Effector CD4-positive, alpha-beta T cell (primary cell): Measurements from ENCODE around the gene NMRK2. TPM values are rescaled to one million over a fixed set of nuclear protein-coding genes. Genes with fewer than 3 reads are reported as not detected.
"Not testable (repeated sequence)": the region's sequence is repeated elsewhere in the genome, so short reads cannot be mapped to it uniquely, and the experiment has no call there.

ENCODE experiments used
- DNase-seq: peaks from one replicate; pipeline ENCODE4 v3.0.0-alpha.2; 2020
- total RNA-seq: gene quantifications from one replicate; lab custom pipeline; 2026; lab: John Stamatoyannopoulos, UW

The NMRK2 gene, protein sequence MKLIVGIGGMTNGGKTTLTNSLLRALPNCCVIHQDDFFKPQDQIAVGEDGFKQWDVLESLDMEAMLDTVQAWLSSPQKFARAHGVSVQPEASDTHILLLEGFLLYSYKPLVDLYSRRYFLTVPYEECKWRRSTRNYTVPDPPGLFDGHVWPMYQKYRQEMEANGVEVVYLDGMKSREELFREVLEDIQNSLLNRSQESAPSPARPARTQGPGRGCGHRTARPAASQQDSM
- total RNA-seq: not detected

DNA sequence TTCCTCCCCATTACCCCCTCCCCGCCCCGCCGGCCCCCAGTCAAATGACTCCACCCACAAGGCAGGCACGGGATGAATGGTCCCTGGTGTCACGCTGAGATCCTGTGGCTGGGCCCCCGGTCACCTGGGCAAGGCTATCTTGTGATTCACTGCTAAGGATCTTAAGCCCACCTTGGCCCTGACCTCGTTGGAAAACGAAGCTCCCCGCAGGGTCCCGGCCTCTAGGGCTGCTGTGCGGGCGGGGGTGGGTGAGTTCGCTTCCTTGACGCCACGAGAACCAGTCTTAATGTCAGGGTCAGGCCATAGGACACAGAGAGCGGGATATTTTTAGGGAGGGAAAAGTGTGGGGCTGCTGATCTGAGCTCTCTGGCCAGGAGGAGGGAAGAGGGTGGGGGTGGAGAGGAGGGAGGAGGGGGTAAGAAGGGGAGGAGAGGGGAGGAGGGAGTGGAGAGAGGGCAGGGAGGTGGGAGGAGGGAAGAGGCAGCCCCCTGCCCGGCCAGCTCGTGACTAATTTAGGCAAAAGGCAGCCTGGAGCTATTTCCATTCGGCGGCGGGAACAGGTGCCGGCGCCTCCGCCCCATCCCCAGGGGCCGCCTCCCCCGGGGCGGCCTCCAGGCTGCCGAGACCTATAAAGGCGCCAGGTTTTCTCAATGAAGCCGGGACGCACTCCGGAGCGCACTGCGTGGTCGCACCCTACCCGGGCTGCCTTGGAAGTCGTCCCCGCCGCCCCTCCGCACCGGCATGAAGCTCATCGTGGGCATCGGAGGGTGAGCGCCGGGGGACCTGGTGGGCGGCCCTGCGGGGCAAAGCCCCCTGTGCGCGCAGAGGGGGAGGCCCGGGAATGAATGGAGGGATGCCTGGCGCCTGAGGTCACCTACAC lies at the start of gene NMRK2:
NMRK2 (plus strand) TSS at position 139 of the 880 bp plus-strand sequence; CDS start at position 742, 603 bp downstream.
- DNase-seq: no peak

DNA sequence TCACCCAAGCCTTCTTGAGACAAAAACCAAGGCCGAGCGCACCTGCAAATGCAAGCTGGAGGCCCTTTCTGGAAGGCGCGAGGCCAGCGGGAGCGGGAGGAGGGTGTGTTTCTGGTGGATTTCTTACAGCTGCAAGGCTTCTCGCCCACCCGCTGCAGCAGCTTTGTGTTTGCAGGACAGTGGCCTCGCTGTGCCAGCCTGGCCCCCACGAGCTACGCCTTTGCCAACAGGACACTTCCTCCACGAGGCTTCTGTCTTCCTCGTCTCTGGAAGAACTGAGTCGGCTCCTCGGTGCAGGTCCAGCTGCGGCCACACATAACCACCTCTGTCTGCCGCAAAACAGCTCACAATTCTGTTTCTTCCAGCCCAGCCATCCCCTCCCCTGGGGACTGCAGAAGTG lies 42.3 kb upstream of the NMRK2 start:
- no peak for DNase-seq

DNA sequence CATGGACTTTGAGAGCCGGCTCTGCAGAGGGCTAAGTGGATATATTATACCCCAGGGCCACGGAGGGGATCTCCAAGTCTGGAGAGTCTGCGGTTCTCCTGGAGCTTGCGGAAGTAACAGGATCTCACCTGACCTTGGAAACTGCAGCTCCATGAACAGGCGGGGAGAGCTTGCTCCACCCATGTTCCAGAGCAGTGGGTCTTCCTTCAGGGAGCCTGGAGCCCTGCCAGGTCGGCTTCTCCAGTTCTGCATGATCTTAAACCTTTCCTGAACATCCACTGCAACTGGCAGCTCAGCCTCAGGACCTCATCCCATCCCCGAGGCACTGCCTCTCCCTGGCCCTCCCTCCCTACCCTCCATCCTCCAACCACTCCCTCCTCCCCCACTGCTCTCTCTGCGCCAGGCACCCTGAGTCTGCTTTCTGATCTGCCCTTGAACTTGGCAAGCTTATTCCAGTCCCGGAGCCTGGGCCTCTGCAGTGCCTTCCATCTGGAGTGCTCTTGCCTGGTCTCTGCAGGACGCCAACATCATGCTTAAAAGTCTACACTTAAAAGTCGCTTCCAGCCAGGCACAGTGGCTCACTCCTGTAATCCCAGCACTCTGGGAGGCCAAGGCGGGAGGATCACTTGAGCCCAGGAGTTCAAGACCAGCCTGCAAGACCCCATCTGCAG lies 39.2 kb upstream of the NMRK2 start:
- DNase-seq: no peak

DNA sequence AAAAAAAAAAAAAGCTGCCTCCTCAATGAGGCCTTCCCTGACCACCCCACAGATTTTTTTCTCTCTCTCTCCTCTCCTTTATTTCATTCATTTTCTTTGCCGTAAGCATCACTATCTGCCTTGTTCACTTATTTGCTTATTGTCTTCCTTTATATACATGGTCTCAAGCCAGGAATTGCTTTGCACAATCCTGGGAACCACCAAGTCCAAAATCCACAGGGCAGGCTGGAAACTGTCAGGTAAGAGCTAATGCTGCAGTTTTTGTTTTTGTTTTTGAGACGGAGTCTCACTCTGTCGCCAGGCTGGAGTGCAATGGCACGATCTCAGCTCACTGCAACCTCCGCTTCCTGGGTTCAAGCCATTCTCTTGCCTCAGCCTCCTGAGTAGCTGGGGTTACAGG lies 37.9 kb upstream of the NMRK2 start:
- not testable (repeated sequence) for DNase-seq

DNA sequence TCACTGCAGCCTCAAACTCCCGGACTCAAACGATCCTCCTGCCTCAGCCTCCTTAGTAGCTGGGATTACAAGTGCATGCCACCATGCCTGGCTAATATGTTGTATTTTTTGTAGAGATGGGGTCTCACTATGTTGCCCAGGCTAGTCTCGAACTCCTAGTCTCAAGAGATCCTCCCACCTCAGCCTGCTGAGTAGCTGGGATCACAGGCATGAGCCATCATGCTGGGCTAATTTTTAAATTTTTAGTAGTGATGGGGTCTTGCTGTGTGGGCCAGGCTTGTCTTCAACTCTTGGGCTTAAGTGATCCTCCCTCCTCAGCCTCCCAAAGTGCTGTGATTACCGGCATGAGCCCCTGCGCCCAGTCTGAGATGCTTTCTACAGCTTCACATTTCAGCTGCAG lies 37.1 kb upstream of the NMRK2 start:
- no peak for DNase-seq

DNA sequence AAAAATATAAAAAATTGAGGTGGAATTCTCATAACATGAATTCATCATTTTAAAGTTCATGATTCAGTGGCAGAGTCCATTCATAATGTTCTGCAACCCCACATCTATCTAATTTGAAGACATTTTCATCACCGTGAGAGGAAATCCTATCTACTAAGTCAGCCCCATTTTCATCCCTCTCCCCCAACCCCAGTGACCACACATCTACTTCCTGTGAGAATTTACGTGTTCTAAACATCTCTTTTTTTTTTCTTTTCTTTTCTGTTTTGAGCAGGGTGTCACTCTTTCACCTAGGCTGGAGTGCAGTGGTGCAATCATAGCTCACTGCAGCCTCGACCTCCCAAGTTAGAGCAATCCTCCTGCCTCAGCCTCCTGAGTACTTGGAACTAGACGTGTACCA lies 34.9 kb upstream of the NMRK2 start:
- no peak for DNase-seq

DNA sequence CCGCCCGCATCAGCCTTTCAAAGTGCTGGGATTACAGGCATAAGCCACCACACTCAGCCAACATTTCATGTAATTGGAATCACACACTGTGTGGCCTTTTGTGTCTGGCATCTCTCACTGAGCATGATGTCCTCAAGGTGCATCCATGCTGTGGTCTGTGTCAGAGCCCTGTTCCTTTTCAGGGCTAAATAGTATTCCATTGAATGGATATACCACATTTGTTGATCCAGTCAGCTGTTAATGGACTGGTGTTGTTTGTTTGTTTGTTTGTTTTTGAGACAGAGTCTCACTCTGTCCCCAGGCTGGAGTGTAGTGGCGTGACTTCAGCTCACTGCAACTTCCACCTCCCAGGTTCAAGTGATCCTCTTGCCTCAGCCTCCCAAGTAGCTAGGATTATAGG lies 34.4 kb upstream of the NMRK2 start:
- DNase-seq: no peak

DNA sequence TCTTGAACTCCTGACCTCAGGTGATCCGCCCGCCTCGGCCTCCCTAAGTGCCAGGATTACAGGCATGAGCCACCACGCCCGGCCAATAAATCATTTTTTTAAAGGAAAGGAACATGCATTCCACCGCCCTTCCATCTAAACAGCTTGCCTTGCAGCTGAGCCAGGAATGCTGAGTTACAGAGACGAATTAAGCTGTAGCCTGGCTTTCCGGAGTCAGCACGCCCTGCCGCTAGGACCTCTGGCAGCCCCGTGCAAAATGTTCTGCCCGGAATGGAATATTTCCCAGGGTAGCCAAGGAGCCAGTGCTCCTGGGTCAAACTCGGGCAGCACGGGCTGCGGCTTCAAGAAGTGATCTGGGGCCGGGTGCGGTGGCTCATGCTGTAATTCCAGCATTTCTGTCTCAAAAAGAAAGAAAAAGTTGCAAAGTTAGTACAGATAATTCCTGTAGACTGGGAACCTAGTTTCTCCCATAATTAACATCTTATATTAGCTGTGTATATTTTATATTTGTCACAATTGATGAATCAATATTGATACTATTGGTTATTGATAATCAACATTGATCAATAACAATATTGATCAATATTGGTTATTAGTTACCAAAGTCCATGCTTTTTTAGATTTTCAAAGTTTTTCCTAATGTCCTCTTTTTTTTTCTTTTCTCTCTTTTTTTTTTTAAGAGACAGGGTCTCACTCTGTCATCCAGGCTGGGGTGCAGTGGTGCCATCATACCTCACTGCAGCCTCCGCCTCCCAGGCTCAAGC lies 33.2 kb upstream of the NMRK2 start:
- DNase-seq: no peak

DNA sequence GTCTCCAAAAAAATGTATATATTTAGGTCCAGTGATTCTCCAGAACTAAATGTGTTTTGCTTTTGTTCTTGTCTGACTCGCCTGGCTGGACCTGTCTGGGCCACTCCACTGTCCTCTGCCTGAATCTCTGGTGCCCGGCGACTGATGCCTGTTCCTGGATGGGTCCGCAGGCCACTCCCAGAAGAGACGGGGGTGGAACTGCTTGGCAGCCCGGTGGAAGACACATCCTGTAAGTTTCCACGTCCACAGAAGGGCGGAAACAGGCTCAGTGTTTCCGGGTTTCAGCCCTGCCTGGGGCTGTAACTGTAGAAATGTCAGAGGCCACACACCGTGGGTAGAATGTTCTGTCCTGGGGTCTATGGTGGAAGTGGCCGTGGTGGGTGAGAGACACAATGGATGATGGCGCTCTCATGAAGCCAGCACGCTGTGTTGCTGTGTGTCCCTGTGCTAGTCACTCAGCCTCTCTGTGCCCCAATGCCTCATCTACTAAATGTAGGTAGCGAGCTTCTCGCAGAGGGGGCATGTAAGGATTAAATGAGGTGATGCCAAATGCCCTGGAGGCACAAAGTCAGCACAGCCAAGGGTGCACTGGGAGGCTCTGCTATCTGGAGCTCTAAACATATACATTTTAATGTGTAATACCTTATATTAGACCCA lies 30.4 kb upstream of the NMRK2 start:
- DNase-seq: no peak

DNA sequence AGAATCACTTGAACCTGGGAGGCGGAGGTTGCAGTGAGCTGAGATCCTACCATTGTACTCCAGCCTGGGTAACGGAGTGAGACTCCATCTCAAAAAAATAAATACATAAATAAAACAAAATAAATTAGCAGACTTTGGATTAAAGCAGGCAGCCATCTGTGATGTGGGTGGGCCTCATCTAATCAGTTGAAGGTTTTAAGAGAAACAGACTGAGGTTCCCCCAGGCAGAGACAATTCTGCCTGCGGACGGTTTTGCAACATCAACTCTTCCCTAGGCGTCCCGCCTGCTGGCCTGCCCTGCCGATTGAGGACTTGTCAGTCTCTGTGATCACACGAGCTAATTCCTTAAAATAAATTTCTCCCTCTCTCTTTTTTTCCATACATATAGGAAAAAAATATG lies 28.6 kb upstream of the NMRK2 start:
- DNase-seq: no peak

DNA sequence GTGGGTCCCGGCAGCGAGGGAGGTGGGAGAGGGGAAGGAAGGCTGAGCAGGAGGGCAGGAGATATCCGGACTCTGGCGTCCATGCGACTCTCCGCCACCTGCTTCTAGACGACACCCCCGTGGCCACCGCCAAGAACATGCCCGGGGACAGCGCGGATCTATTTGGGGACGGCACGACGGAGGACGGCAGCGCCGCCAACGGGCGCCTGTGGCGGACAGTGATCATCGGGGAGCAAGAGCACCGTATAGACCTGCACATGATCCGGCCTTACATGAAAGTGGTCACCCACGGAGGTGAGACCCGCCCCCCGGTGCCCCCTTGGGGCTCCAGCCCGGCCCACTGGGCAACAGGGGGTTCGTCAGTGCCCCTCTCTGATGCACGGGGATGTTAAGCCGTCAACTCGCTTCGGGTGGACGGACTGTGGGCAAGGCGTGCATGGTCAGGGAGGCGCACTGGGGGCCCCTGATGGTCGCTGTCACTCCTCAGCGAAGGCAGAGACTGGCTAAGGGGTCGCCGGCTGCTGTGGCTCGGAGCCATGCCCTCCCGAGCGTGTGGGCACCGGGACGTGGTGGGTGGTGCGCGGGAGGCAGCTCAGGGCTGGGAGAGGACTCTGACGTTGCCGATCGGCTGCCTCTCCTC lies 25.1 kb upstream of the NMRK2 start:
- no peak for DNase-seq

DNA sequence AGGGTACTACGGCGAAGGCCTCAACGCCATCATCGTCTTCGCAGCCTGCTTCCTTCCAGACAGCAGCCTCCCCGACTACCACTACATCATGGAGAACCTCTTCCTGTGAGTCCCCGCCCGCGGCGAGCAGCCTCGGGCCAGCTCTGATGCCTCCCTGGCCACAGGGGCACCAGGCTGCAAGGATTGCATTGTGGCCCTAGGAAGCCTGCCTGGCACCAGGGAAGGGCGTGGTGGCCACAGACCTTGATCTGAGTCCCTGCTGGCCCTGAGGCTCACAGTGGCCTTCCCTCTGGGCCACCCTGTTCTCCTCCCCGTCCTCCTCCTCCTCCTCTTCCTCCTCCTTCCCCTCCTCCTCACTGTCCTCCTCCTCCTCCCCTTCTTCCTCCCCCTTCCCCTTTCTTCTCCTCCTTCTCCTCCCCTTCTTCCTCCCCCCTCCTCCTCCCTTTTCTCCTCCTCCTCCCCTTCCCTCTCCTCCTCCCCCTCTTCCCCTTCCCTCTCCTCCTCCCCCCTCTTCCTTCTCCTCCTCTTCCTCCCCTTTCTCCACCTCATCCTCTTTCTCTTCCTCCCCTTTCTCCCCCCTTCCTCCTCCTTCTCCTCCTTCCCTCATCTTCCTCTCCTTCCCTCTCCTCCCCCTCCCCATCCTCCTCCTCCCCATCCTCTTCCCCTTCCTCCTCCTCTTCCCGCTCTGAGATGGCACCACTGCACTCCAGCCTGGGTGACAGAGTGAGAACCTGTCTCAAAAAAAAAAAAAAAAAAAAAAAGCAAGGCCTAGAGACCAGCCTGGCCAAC lies 24.4 kb upstream of the NMRK2 start:
- DNase-seq: no peak

DNA sequence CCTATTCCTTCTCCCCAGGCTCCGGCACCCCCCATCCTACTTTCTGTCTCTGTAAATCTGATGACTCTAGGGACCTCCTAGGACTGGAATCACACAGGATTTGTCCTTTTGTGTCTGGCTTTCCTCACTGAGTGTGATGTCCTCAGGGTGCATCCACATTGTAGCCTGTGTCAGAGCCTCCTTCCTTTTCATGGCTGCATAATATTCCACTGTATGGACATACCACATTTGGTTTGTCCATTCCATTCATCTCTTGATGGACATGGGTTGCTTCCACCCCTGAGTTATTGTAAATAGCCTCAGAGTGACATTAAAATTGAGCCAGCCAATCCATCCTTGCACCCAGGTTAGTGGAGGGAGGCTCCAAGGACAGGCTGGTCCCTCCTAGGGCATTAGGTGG lies 22.8 kb upstream of the NMRK2 start:
- DNase-seq: no peak

DNA sequence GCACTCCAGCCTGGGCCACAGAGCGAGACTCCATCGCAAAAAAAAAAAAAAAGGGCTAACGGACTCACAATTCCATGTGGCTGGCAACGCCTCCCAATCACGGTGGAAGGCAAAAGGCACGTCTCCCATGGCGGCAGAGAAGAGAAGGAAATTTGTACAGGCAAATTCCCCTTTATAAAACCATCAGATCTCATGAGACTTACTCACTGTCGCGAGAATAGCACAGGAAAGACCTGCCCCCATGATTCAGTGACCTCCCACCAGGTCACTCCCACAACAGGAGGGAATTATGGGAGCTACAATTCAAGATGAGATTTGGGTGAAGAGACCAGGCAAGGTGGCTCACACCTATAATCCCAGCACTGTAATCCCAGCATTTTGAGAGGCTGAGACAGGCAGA lies 18.7 kb upstream of the NMRK2 start:
- no peak for DNase-seq

DNA sequence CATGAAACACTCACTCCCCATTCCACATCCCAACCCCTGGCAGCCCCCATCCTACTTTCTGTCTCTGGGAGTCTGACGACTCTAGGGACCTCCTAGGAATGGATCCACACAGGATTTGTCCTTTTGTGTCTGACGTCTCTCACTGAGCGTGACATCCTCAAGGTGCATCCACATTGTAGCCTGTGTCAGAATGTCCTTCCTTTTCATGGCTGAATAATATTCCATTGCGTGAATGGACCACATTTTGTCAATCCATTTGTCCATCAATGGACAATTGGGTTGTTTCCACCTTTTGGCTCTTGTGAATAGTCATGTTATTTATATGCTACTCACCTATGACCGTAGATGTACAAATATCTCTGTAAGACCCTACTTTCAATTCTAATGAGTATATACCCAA lies 16.8 kb upstream of the NMRK2 start:
- no peak for DNase-seq

DNA sequence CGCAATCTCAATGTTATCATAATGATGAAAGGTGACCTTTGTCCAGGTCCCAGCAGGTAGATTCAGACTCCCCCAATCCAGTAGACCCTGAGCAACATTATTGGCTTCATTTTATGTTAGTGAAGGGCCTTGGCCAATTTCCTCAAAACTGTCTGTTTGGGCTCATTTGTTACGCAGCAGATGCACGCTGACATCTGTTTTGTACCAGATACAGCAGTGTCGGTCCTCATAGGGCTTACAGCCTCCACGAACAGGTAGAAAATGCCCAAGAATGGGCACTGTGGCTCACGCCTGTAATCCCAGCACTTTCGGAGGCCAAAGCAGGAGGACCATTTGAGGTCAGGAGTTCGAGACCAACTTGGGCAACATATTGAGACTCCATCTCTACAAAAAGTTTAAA lies 13.1 kb upstream of the NMRK2 start:
- DNase-seq: no peak

DNA sequence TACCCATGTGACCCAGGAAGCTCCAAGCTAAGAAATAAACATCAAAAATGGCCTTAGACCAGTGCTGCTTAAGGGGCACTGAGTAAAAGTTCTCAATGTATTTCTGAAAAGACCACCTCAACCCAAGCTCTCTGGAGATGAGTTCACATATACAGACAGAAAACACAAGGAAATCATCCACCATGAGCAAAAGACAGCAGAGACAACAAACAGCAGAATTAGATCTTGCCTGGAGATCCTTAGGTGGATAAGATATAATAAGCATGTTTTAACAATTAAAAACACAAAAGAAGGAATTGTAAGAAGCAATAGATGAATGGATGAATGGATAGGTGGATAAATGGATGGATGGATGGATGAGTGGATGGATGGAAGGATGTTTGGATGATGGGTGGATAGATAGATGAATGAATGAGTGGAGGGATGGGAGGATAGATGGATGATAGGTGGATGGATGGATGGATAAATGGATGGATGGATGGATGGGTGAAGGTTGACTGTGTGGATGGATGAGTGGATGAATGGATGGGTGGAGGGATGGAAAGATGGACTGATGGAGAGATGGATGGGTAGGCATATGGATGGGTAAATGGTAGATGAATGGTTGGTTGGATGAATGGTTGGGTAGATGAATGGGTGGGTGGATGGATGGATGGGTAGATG lies 9.6 kb upstream of the NMRK2 start:
- no peak for DNase-seq

DNA sequence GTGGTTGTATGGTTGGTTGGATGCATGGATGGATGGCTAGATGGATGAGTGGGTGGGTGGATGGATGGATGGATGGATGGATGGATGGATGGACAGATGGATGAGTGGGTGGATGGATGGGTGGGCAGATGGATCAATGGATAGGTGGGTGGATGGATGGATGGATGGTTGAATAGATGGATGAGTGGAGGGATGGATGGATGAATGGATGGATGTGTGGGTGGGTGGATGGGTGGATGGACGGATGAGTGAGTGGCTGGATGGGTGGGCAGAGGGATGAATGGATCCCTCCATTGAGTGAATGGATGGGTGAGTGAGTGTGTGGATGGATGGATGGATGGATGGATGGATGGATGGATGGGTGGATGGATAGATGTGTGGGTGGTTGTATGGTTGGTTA lies 9.0 kb upstream of the NMRK2 start:
- DNase-seq: no peak

DNA sequence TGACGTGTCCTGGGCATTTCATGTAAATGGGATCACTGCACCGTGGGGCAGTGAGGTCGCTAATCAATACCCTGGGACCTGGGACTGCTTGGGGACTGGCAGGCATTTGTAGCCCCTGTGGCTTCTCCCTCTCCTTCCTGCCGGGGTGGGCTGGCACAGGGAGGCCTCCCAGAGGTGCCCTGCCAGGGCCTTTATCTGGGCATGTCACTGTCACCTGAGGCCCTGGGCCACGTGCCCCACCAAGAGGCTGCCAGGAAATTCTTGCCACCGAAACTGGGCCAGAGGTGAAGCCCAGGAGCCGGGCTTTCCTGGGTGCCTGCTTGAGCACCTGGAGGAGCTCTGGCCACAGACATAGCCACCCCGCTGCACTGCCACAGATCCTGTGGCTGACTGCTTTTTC lies 1.8 kb upstream of the NMRK2 start:
- no peak for DNase-seq
